PC-3 (cell line): ENCODE measurements around the gene MELTF.

Source experiments
- EZH2 ChIP-seq: fragments of 300-600 bp; sonication (generic); IDR thresholded peaks from one replicate; pipeline ENCODE4 v1.6.1; 2017; ENCODE audit warnings: antibody characterized with exemption, mild to moderate bottlenecking, low read length; ENCODE audit not compliant: unreplicated experiment
- TF ChIP-seq, protein P1 (sequence below): fragments of 300-600 bp; sonication (generic); conservative IDR thresholded peaks from 2 replicates; pipeline ENCODE4 v1.5.1; 2017; ENCODE audit warnings: antibody characterized with exemption, low read depth, mild to moderate bottlenecking, low read length

GRCh38 chr3:196995027-196995426 is 34.6 kb downstream of the MELTF start:
- TF ChIP-seq, protein P1, sequence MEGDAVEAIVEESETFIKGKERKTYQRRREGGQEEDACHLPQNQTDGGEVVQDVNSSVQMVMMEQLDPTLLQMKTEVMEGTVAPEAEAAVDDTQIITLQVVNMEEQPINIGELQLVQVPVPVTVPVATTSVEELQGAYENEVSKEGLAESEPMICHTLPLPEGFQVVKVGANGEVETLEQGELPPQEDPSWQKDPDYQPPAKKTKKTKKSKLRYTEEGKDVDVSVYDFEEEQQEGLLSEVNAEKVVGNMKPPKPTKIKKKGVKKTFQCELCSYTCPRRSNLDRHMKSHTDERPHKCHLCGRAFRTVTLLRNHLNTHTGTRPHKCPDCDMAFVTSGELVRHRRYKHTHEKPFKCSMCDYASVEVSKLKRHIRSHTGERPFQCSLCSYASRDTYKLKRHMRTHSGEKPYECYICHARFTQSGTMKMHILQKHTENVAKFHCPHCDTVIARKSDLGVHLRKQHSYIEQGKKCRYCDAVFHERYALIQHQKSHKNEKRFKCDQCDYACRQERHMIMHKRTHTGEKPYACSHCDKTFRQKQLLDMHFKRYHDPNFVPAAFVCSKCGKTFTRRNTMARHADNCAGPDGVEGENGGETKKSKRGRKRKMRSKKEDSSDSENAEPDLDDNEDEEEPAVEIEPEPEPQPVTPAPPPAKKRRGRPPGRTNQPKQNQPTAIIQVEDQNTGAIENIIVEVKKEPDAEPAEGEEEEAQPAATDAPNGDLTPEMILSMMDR = no peak
- no peak for TF ChIP-seq EZH2
